IPS DF 4.7 (cell line): ENCODE measurements around the gene PCDH17.

Experiments used
- DNase-seq: peaks from one replicate; pipeline ENCODE4 v3.0.0-alpha.2; 2013; ENCODE audit warnings: low spot score; ENCODE audit errors: extremely low read depth

PCDH17 gene, protein sequence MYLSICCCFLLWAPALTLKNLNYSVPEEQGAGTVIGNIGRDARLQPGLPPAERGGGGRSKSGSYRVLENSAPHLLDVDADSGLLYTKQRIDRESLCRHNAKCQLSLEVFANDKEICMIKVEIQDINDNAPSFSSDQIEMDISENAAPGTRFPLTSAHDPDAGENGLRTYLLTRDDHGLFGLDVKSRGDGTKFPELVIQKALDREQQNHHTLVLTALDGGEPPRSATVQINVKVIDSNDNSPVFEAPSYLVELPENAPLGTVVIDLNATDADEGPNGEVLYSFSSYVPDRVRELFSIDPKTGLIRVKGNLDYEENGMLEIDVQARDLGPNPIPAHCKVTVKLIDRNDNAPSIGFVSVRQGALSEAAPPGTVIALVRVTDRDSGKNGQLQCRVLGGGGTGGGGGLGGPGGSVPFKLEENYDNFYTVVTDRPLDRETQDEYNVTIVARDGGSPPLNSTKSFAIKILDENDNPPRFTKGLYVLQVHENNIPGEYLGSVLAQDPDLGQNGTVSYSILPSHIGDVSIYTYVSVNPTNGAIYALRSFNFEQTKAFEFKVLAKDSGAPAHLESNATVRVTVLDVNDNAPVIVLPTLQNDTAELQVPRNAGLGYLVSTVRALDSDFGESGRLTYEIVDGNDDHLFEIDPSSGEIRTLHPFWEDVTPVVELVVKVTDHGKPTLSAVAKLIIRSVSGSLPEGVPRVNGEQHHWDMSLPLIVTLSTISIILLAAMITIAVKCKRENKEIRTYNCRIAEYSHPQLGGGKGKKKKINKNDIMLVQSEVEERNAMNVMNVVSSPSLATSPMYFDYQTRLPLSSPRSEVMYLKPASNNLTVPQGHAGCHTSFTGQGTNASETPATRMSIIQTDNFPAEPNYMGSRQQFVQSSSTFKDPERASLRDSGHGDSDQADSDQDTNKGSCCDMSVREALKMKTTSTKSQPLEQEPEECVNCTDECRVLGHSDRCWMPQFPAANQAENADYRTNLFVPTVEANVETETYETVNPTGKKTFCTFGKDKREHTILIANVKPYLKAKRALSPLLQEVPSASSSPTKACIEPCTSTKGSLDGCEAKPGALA (N-terminal part only)

GRCh38 chr13:57631596-57632275, at the start of gene PCDH17:
Gene PCDH17 (plus strand): TSS chr13:57631744. CDS start chr13:57632547, 803 bp downstream.
- no peak for DNase-seq

- DNase-seq = no peak
Observed at GRCh38 chr13:57582032-57582431, 49.5 kb upstream of the PCDH17 start.

DNA sequence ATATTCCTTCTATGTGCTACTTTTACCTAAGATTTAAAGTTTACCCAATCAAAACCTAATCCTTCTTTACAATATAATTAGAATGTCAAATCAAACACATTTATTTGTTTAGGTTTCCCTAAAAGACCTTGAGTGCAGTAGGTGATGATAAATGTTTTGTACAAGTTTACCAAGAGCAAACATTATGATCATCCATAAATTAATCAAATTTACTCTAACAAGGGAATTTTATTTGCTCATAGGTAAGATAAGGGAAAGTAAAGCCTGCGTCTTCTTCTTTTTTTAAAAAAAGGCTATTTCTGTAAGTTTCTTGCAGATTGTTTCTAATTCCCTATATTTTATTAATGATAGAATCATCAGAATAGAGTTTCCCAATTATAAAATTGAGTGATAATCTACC, 48.0 kb upstream of the PCDH17 start:
- DNase-seq = no peak

- DNase-seq = no peak
Observed at GRCh38 chr13:57588639-57589038, 42.9 kb upstream of the PCDH17 start.

- no peak for DNase-seq
Observed at GRCh38 chr13:57595775-57596174, 35.8 kb upstream of the PCDH17 start.

GRCh38 chr13:57601536-57601935, 30.0 kb upstream of the PCDH17 start:
- DNase-seq = no peak

DNA sequence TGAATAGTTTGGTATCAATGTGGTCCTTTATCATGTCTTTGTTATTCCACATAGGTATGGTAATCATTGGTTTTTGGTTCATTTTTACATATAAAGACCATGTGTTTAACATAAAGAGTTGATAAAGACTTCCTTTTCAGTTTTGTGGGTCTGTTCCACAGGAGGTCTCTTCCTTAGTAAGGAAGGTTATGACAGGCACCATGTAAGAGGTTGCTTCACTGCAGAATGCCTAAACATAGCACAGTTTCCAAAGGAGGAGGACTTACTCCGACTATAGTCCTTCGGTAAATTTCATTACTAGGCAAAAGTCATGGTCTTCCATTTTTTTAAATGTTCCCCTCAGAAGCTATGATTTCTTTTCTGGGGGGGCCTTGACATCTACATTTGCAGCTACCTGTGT, 27.1 kb upstream of the PCDH17 start:
- no peak for DNase-seq

DNA sequence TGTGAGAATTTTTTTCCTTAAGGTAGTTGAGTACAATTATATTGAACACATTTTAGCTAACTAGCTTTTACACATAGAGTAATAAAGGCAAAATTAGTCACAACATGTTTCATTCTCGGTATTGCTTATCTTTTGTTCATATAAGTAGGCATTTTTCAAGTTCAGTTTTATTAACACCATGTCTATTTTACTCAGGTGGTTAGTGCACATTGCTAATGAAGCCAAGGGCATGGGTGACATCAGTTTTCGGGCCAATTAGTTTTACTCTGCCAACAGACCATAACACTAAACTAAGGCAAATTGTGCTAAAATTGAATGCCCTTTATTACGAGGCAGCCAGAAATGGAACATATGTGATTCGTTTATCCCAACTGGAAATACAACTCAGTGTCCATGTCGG, 19.6 kb upstream of the PCDH17 start:
- no peak for DNase-seq

- DNase-seq = no peak
Observed at GRCh38 chr13:57612568-57612967, 19.0 kb upstream of the PCDH17 start.

GRCh38 chr13:57624565-57625435, 6.7 kb upstream of the PCDH17 start:
- no peak for DNase-seq

DNA sequence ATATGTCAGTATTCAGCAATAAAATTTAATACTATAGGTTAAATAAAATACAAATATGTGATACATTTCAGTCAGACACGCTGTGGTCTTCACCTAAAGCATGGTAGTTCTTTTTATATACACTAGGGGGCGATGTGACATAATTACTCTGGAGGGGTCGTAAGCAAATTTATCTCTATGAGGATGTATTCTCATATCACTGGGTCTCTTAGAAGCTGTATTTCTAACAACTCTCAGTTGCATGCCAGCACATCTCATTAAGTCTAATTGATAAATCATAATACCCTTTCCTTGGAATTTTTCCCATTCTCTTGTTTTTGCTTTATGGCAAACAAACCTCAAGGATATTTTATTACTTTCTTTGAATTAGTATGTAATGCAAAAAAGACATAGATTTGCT, 3.9 kb upstream of the PCDH17 start:
- no peak for DNase-seq

GRCh38 chr13:57629391-57629804, 2.1 kb upstream of the PCDH17 start:
- no peak for DNase-seq

DNA sequence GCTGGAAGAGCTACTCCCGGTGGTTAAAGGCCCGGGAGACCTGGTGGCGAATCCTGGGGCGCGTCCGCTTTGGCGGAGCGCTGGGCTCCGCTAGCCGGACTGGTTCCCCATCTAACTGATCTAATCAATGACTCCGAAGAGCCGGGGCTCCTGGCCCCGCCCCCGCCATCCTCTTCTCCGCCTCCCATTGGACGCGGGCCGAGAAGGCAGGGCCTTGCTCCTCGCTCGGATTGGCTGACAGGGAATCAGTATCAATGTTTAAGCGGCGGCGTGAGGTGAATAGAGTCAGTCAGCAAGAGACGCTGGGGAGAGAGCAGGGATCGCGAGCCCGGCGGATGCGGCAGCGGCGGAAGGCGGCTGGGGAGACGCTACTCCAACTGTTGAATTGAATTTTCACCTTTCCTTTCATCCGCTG, 1.7 kb upstream of the PCDH17 start:
- no peak for DNase-seq

DNA sequence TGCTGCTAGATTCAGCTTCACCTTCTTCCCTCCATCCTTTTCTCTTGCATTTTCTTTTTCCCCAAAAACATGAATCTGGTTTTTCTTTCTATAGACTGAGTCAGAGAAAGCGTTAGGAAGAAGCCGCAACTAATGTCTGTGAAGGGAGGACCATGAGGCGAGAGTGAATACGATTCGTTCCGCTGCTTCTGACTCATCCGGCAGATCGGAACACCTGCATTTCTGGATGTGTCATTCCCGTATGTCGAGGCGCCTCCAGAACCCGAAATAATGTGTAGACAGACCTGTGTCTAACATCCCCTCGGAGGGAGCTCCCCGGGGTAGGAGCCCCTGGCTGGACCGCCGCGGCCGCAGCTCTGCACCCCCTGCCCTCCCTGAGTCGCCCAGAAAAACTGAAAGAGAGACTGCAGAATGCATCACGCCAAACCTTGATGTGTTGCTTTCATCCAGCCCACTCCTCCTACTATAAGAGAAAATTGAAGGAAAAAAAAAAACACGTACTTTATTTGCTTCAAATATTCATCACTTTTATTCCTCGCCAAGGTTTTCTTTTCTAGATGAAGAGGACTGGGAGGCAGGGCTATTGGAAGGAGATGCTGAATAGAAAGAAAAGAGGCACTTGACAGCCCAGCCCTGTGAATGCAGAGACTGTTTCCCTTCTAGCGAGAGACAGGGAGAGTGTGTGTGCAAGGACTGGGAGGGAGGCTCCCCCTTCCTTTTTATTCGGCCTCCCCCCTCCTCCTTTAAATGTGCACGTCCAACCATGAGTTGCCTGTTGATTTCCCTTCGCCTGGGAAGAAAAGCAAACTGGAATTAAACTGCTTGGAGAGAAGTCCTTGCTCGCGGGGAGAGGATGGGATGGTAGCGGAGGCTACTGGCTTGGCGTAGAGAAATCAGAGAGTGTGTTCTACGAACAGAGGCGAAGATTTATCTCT, 616 bp upstream of the PCDH17 start:
- DNase-seq = no peak

DNA sequence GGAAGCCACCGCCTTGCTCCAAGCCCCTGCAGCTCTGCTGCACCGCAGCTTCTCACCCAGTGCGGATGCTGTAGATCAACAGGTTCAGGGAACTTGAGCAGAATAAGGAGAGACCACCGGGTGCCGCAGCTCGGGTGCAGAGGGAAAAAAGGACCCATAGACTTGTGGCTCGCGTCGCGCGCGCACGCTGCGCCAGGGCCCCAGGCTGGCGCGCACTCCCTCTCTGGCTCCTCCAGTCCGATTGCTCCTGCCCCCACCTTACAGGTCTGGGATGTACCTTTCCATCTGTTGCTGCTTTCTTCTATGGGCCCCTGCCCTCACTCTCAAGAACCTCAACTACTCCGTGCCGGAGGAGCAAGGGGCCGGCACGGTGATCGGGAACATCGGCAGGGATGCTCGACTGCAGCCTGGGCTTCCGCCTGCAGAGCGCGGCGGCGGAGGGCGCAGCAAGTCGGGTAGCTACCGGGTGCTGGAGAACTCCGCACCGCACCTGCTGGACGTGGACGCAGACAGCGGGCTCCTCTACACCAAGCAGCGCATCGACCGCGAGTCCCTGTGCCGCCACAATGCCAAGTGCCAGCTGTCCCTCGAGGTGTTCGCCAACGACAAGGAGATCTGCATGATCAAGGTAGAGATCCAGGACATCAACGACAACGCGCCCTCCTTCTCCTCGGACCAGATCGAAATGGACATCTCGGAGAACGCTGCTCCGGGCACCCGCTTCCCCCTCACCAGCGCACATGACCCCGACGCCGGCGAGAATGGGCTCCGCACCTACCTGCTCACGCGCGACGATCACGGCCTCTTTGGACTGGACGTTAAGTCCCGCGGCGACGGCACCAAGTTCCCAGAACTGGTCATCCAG, 964 bp downstream of the PCDH17 start:
- DNase-seq = no peak

- no peak for DNase-seq
Observed at GRCh38 chr13:57633141-57633949, 1.8 kb downstream of the PCDH17 start.
